Loucy (cell line): ENCODE measurements around the gene UBE2G2.

Experiments
- H2AFZ ChIP-seq: fragments of 200-600 bp; sonication (generic); 2 replicates; pipeline ENCODE4 v1.6.0; 2016; ENCODE audit warnings: antibody characterized with exemption, mild to moderate bottlenecking, low read length, moderate library complexity
- H3F3A ChIP-seq: fragments of 200-600 bp; 2 replicates; pipeline ENCODE4 v1.6.0; 2016; ENCODE audit warnings: antibody characterized with exemption, low read depth, mild to moderate bottlenecking
- H3K27me3 ChIP-seq: fragments of 200-600 bp; sonication (generic); 2 replicates; pipeline ENCODE4 v1.6.1; 2014; ENCODE audit warnings: low read length, mild to moderate bottlenecking; ENCODE audit not compliant: insufficient read depth, poor library complexity, severe bottlenecking
- H3K36me3 ChIP-seq: fragments of 200-600 bp; sonication (generic); 2 replicates; pipeline ENCODE4 v1.6.1; 2016; ENCODE audit warnings: low read length; ENCODE audit not compliant: insufficient read depth
- H3K4me1 ChIP-seq: fragments of 200-600 bp; sonication (generic); 2 replicates; pipeline ENCODE4 v1.5.1; 2014; ENCODE audit warnings: low read length, mild to moderate bottlenecking; ENCODE audit not compliant: insufficient read depth, poor library complexity, severe bottlenecking
- H3K4me2 ChIP-seq: fragments of 200-600 bp; sonication (generic); 2 replicates; pipeline ENCODE4 v1.6.0; 2014; ENCODE audit warnings: antibody characterized with exemption, low read length, low read depth, mild to moderate bottlenecking; ENCODE audit not compliant: poor library complexity, severe bottlenecking
- H3K4me3 ChIP-seq: fragments of 200-600 bp; sonication (generic); 2 replicates; pipeline ENCODE4 v1.5.1; 2014; ENCODE audit warnings: low read length, mild to moderate bottlenecking, mixed read lengths; ENCODE audit not compliant: poor library complexity, severe bottlenecking
- H3K79me2 ChIP-seq: fragments of 200-600 bp; sonication (generic); 2 replicates; pipeline ENCODE4 v1.6.1; 2014; ENCODE audit warnings: low read length; ENCODE audit not compliant: insufficient read depth
- H3K9ac ChIP-seq: fragments of 200-600 bp; sonication (generic); 2 replicates; pipeline ENCODE4 v1.6.0; 2014; ENCODE audit warnings: mild to moderate bottlenecking, low read depth, low read length, moderate library complexity; ENCODE audit not compliant: poor library complexity, severe bottlenecking
- H3K9me2 ChIP-seq: fragments of 200-600 bp; sonication (generic); replicated peaks from 2 replicates; pipeline ENCODE4 v1.6.1; 2016; ENCODE audit warnings: low read depth, low read length, mixed read lengths
- H3K9me3 ChIP-seq: fragments of 200-600 bp; sonication (generic); 2 replicates; pipeline ENCODE4 v1.6.1; 2014; ENCODE audit warnings: mild to moderate bottlenecking, antibody characterized with exemption, low read length, low read depth; ENCODE audit not compliant: insufficient read depth
- H4K20me1 ChIP-seq: fragments of 200-600 bp; sonication (generic); 2 replicates; pipeline ENCODE4 v1.6.0; 2014; ENCODE audit warnings: antibody characterized with exemption, low read length, mild to moderate bottlenecking; ENCODE audit not compliant: insufficient read depth, poor library complexity, severe bottlenecking
- EZH2phosphoT487 ChIP-seq: fragments of 200-600 bp; IDR thresholded peaks from 2 replicates; pipeline ENCODE4 v1.6.1; 2018; ENCODE audit warnings: antibody characterized with exemption, mild to moderate bottlenecking, moderate library complexity, borderline replicate concordance
- TF ChIP-seq, protein P1 (sequence below): fragments of 200-600 bp; sonication (generic); conservative IDR thresholded peaks from 2 replicates; pipeline ENCODE4 v1.5.1; 2014; ENCODE audit warnings: mild to moderate bottlenecking, antibody characterized with exemption, low read length

UBE2G2 gene

DNA sequence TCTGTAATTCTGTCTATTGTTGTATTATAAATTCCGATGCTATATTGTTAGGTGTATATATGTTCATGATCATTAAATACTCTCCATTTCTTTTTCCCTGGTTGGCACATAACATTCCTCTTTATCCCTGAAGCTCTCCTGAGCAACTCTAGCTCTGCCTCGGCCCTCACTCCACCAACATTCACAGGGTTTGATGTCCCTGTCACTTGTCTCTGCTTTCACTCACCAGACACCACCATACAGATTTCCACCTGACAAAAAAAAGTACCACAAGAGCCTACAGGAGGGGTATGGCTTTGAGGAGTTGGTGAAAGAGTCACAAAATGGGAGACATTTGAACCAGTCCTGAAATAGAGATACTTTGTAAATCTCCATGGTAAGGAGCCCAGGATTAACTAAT lies 81.5 kb downstream of the UBE2G2 start:
- H3K9ac ChIP-seq = no peak overlapping the region
- H3K9me3 ChIP-seq = no peaks in the 10 kb centered on the region
- H3K4me3 ChIP-seq = no peak overlapping the region
- no peak overlapping the region for H2AFZ ChIP-seq
- TF ChIP-seq, protein P1, sequence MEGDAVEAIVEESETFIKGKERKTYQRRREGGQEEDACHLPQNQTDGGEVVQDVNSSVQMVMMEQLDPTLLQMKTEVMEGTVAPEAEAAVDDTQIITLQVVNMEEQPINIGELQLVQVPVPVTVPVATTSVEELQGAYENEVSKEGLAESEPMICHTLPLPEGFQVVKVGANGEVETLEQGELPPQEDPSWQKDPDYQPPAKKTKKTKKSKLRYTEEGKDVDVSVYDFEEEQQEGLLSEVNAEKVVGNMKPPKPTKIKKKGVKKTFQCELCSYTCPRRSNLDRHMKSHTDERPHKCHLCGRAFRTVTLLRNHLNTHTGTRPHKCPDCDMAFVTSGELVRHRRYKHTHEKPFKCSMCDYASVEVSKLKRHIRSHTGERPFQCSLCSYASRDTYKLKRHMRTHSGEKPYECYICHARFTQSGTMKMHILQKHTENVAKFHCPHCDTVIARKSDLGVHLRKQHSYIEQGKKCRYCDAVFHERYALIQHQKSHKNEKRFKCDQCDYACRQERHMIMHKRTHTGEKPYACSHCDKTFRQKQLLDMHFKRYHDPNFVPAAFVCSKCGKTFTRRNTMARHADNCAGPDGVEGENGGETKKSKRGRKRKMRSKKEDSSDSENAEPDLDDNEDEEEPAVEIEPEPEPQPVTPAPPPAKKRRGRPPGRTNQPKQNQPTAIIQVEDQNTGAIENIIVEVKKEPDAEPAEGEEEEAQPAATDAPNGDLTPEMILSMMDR = no peak
- no peak for TF ChIP-seq EZH2phosphoT487
- no peaks in the 10 kb centered on the region for H3F3A ChIP-seq
- peaks cover 9% of the 10 kb centered on the region for H3K4me1 ChIP-seq
- no peak overlapping the region for H3K4me2 ChIP-seq
- no peaks in the 10 kb centered on the region for H3K36me3 ChIP-seq
- H3K27me3 ChIP-seq = no peaks in the 10 kb centered on the region
- no peaks in the 10 kb centered on the region for H3K79me2 ChIP-seq
- H4K20me1 ChIP-seq = no peaks in the 10 kb centered on the region
- H3K9me2 ChIP-seq = 0 out of 2 replicates have a peak, but pooled peaks cover 4% of the 10 kb centered on the region
